Measurements from ENCODE around the gene LGSN.

Gene LGSN

DNA sequence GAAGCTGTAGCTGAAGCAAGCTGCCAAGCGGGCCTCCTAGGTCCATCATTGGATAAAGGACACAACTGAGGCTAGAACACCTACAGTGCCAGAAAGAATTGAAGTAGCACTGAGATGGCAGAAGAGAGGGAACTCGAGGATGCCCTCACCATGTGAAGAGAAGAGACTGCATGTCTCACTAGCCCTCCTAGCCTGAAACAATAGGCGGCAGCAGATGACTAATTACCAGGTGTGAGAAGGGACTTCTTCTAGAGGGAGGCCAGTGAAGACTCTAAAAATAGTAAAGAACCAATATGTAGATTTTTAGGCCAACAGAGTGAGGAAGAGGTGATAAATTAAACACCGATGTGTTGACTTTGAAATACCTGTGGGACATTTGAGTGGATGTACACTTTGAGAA is 50.3 kb downstream of the LGSN start:
- Histone ChIP-seq H3K27me3 (ENCODE audit: control insufficient read depth, insufficient read depth, low read length) (no peaks in the 10 kb centered on the region), H3K4me3 (ENCODE audit: low read length) (no peak overlapping the region), H3K36me3 (ENCODE audit: insufficient read depth, low read length) (no peaks in the 10 kb centered on the region), H3K9ac (ENCODE audit: low read depth, low read length) (no peak overlapping the region), H3K9me3 (replicated peaks; ENCODE audit: low read length) (no peaks in the 10 kb centered on the region), H3K4me2 (ENCODE audit: low read length) (no peak overlapping the region), H3K4me1 (ENCODE audit: control insufficient read depth, insufficient read depth, low read length) (no peaks in the 10 kb centered on the region)

DNA sequence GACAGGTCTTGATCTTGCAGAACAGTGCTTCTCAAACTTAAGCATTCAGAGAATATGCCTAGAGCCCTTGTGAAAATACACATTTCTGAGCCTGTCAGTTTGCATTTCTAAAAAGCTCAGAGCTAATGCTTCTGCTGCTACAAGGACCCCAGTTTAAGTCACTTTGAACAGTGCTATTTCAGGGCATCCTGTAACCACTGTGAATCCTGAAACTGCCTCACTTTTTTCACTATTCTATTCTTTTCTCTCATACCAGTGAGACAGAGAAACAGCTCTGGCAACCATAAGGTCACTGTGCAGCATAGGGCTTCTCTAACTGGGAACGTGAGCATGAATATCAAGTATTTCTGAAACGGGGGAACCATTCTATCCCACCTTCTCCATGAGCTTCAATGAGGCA is 51.2 kb downstream of the LGSN start:
- Histone ChIP-seq H3K27me3 (ENCODE audit: control insufficient read depth, insufficient read depth, low read length) (no peaks in the 10 kb centered on the region), H3K4me2 (ENCODE audit: low read length) (no peak overlapping the region), H3K9me3 (replicated peaks; ENCODE audit: low read length) (no peaks in the 10 kb centered on the region), H3K4me1 (ENCODE audit: control insufficient read depth, insufficient read depth, low read length) (no peaks in the 10 kb centered on the region), H3K9ac (ENCODE audit: low read depth, low read length) (no peak overlapping the region), H3K4me3 (ENCODE audit: low read length) (no peak overlapping the region), H3K36me3 (ENCODE audit: insufficient read depth, low read length) (no peaks in the 10 kb centered on the region)

DNA sequence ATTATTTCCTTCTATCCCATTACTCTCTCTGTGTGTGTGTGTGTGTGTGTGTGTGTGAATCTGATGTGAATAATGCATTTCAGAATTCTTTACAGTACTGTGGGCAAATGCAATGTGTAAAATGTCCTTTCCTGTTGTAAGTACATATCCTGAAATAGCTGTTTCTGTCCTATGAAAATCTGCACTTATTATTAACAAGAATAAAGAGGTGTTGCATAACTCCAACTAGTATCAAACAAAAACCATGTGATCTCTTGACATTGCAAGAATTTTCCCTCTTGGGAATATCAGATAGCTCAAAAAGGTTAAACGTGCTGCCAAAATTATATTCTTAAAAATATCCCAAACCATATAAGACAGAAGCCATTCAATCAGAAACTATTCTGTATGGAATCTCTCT is 52.0 kb downstream of the LGSN start:
- H3K36me3 ChIP-seq (ENCODE audit: insufficient read depth, low read length) = no peaks in the 10 kb centered on the region
- no peak overlapping the region for H3K4me2 ChIP-seq (ENCODE audit: low read length)
- H3K4me1 ChIP-seq (ENCODE audit: control insufficient read depth, insufficient read depth, low read length) = no peaks in the 10 kb centered on the region
- H3K9me3 ChIP-seq (replicated peaks; ENCODE audit: low read length) = no peaks in the 10 kb centered on the region
- H3K27me3 ChIP-seq (ENCODE audit: control insufficient read depth, insufficient read depth, low read length) = no peaks in the 10 kb centered on the region
- H3K4me3 ChIP-seq (ENCODE audit: low read length) = no peak overlapping the region
- no peak overlapping the region for H3K9ac ChIP-seq (ENCODE audit: low read depth, low read length)

DNA sequence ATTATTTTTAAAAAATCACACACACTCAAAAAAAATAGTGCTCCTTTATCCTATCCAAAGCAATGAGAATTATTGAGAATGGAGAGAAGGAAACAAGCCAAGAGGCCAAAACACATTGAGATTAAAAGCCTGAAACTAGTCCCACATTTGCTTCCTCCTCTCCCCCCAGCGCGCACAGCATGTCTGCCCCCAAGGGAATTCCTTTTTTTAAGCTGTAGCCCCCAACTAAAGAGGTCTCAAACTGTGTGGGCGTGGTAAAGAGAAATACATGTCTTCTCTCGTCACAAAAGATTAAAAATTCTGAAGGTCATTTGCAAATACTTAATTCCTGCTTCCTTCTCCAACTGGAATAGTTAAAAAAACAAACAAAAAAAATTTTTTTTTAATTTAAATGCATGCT is 52.7 kb downstream of the LGSN start:
- Histone ChIP-seq H3K27me3 (ENCODE audit: control insufficient read depth, insufficient read depth, low read length) (no peaks in the 10 kb centered on the region), H3K4me3 (ENCODE audit: low read length) (no peak overlapping the region), H3K9me3 (replicated peaks; ENCODE audit: low read length) (no peaks in the 10 kb centered on the region), H3K36me3 (ENCODE audit: insufficient read depth, low read length) (no peaks in the 10 kb centered on the region), H3K4me2 (ENCODE audit: low read length) (no peak overlapping the region), H3K4me1 (ENCODE audit: control insufficient read depth, insufficient read depth, low read length) (no peaks in the 10 kb centered on the region), H3K9ac (ENCODE audit: low read depth, low read length) (no peak overlapping the region)

DNA sequence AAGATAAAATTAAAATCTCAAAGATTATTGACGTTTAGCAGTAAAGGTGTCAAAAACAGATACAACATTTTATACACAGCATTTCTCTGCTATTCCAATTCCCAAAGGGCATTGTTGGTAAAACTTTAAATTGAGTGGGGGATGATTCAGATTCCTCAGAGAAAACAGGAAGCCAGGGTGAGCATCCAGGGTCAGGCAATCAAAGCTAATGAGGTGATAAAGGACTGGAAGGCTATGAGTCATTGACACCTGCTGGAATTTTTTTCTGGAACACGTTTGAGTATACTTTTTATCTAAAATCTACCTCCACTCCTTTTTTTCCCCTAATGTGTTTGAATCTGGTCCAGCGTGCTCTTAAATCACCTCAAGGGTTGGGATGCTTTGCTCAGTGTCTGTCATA is 56.3 kb downstream of the LGSN start:
- Histone ChIP-seq H3K9me3 (replicated peaks; ENCODE audit: low read length) (no peaks in the 10 kb centered on the region), H3K27me3 (ENCODE audit: control insufficient read depth, insufficient read depth, low read length) (no peaks in the 10 kb centered on the region), H3K4me1 (ENCODE audit: control insufficient read depth, insufficient read depth, low read length) (no peaks in the 10 kb centered on the region), H3K4me3 (ENCODE audit: low read length) (no peak overlapping the region), H3K36me3 (ENCODE audit: insufficient read depth, low read length) (no peaks in the 10 kb centered on the region), H3K4me2 (ENCODE audit: low read length) (no peak overlapping the region), H3K9ac (ENCODE audit: low read depth, low read length) (no peak overlapping the region)

DNA sequence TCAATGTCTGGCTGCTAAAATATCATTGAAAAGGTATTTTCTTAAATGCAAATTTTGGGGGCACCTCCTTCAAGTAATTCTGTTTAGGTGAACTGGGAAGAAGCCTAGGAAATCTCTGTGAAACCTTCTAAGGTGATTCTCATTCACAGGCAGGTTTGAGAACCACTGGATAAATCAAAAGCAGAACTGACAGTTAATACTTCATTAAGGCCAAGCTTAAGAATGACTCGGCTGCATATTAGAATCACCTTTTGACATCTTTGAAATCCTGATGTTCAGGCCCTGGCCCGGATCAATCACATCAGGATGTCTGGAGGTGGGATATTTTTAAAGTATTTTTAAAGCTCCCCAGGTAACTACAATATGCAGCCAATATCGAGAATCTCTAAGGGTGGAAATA is 58.0 kb downstream of the LGSN start:
- H3K4me2 ChIP-seq (ENCODE audit: low read length) = no peak overlapping the region
- no peaks in the 10 kb centered on the region for H3K4me1 ChIP-seq (ENCODE audit: control insufficient read depth, insufficient read depth, low read length)
- H3K36me3 ChIP-seq (ENCODE audit: insufficient read depth, low read length) = no peaks in the 10 kb centered on the region
- no peak overlapping the region for H3K4me3 ChIP-seq (ENCODE audit: low read length)
- no peaks in the 10 kb centered on the region for H3K9me3 ChIP-seq (replicated peaks; ENCODE audit: low read length)
- H3K27me3 ChIP-seq (ENCODE audit: control insufficient read depth, insufficient read depth, low read length) = no peaks in the 10 kb centered on the region
- H3K9ac ChIP-seq (ENCODE audit: low read depth, low read length) = no peak overlapping the region

DNA sequence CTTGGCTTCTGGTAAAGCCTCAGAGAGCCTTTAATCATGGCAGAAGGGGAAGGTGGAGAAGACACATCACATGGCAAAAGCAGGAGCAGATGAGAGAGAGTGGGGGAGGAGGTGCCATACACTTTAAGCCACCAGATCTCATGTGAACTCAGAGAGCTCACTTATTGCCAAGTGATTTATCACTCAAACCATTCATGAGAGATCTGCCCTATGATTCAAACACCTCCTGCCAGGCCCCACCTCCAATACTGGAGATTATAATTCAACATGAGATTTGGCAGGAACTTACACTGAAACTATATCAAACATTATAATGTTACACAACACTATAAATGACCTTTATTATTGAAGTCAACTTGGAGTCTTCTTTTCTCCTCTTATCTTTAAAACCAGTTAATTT is 60.6 kb downstream of the LGSN start:
- no peak overlapping the region for H3K4me3 ChIP-seq (ENCODE audit: low read length)
- no peaks in the 10 kb centered on the region for H3K36me3 ChIP-seq (ENCODE audit: insufficient read depth, low read length)
- H3K9ac ChIP-seq (ENCODE audit: low read depth, low read length) = no peak overlapping the region
- H3K4me1 ChIP-seq (ENCODE audit: control insufficient read depth, insufficient read depth, low read length) = no peaks in the 10 kb centered on the region
- no peak overlapping the region for H3K4me2 ChIP-seq (ENCODE audit: low read length)
- no peaks in the 10 kb centered on the region for H3K27me3 ChIP-seq (ENCODE audit: control insufficient read depth, insufficient read depth, low read length)
- H3K9me3 ChIP-seq (replicated peaks; ENCODE audit: low read length) = no peaks in the 10 kb centered on the region

DNA sequence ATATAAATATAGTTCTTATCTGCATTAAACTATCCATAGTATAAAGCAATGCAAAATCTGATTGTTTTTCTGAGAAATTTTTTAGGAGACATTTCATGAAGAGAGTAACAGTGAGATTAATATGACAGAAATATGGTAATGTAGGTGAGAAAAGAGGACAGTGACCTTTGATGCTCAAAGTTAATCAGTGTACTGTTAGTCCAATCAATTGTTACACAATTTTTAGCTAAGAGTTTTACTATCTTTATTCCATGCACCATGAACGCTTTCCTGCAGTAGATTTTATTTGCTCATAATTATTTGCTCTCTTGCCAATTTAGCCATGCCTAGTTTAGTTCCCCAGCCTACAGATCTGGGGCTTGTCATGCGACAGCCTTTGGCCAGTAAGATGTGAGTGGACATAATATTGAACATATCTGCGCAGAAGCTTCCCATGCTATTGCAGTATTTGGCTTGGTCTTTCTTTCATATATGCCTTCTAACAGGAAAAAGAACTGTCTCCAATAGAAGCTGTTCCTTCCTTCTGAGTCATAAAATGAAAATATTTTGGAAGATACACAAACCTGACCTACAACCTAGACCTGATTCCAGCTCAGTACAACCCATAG is 69.8 kb downstream of the LGSN start:
- no peak overlapping the region for H3K4me3 ChIP-seq (ENCODE audit: low read length)
- H3K36me3 ChIP-seq (ENCODE audit: insufficient read depth, low read length) = no peaks in the 10 kb centered on the region
- no peak overlapping the region for H3K4me2 ChIP-seq (ENCODE audit: low read length)
- no peak overlapping the region for H3K9ac ChIP-seq (ENCODE audit: low read depth, low read length)
- H3K9me3 ChIP-seq (replicated peaks; ENCODE audit: low read length) = no peaks in the 10 kb centered on the region
- H3K4me1 ChIP-seq (ENCODE audit: control insufficient read depth, insufficient read depth, low read length) = no peaks in the 10 kb centered on the region
- H3K27me3 ChIP-seq (ENCODE audit: control insufficient read depth, insufficient read depth, low read length) = no peaks in the 10 kb centered on the region

DNA sequence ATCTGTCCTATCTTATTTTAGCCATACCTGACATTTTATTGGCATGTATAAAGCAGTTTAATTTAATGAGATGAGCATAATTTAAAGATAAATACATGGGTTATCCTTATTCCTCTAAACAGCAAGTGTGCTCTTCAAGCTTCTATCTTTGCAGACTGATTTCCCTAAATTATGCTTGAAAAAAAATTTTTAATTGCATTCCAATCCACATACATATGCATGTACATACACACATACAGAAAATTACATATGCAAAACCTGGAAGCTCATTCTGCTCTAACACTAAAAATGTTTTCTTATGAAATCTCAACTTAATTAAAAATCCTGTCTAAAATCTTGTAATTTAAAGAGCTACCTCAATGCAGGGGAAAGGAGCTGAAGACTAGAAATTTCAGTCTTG is 73.2 kb downstream of the LGSN start:
- H3K27me3 ChIP-seq (ENCODE audit: control insufficient read depth, insufficient read depth, low read length) = no peaks in the 10 kb centered on the region
- H3K9me3 ChIP-seq (replicated peaks; ENCODE audit: low read length) = no peaks in the 10 kb centered on the region
- no peaks in the 10 kb centered on the region for H3K4me1 ChIP-seq (ENCODE audit: control insufficient read depth, insufficient read depth, low read length)
- H3K36me3 ChIP-seq (ENCODE audit: insufficient read depth, low read length) = no peaks in the 10 kb centered on the region
- no peak overlapping the region for H3K4me2 ChIP-seq (ENCODE audit: low read length)
- no peak overlapping the region for H3K4me3 ChIP-seq (ENCODE audit: low read length)
- H3K9ac ChIP-seq (ENCODE audit: low read depth, low read length) = no peak overlapping the region

DNA sequence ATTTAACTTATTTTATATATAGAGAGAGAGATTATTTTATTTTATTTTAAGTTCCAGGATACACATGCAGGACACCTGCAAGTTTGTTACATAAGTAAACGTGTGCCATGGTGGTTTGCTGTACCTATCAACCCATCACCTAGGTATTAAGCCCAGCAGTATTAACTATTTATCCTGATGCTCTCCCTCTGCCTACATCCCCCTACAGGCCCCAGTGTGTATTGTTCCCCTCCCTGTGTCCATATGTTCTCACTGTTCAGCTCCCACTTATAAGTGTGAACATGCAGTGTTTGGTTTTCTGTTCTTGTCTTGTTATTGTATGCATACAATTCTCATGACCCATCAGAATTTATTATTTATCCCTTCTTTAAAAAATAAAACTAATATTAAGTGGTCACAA is 73.9 kb downstream of the LGSN start:
- Histone ChIP-seq H3K9me3 (replicated peaks; ENCODE audit: low read length) (no peaks in the 10 kb centered on the region), H3K9ac (ENCODE audit: low read depth, low read length) (no peak overlapping the region)

DNA sequence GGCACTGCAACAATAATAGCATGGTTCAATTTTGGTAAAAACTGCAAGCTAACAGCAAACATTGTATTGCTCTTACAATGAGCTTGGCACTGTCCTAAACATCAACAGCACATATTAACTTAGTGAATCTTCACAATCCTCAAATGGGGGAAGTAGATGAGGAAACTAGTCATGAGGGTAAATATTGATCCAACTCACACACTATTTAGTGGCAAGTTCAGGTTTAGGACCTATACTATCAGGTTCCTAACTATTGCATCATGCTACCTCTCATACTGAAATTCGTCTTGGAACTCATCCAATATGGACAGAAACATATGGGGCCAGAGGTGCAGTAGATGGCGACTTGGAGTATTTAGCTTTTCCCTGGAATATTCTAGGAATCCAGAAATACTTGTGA is 74.4 kb downstream of the LGSN start:
- Histone ChIP-seq H3K27me3 (ENCODE audit: control insufficient read depth, insufficient read depth, low read length) (no peaks in the 10 kb centered on the region), H3K9me3 (replicated peaks; ENCODE audit: low read length) (no peaks in the 10 kb centered on the region), H3K36me3 (ENCODE audit: insufficient read depth, low read length) (no peaks in the 10 kb centered on the region), H3K9ac (ENCODE audit: low read depth, low read length) (no peak overlapping the region), H3K4me1 (ENCODE audit: control insufficient read depth, insufficient read depth, low read length) (no peaks in the 10 kb centered on the region), H3K4me3 (ENCODE audit: low read length) (no peak overlapping the region), H3K4me2 (ENCODE audit: low read length) (no peak overlapping the region)

More for the DNA sequence above, 73.9 kb downstream of the LGSN start:
- no peak overlapping the region for H3K4me2 ChIP-seq (ENCODE audit: low read length)
- H3K27me3 ChIP-seq (ENCODE audit: control insufficient read depth, insufficient read depth, low read length) = no peaks in the 10 kb centered on the region
- no peak overlapping the region for H3K4me3 ChIP-seq (ENCODE audit: low read length)
- no peaks in the 10 kb centered on the region for H3K4me1 ChIP-seq (ENCODE audit: control insufficient read depth, insufficient read depth, low read length)
- H3K36me3 ChIP-seq (ENCODE audit: insufficient read depth, low read length) = no peaks in the 10 kb centered on the region

DNA sequence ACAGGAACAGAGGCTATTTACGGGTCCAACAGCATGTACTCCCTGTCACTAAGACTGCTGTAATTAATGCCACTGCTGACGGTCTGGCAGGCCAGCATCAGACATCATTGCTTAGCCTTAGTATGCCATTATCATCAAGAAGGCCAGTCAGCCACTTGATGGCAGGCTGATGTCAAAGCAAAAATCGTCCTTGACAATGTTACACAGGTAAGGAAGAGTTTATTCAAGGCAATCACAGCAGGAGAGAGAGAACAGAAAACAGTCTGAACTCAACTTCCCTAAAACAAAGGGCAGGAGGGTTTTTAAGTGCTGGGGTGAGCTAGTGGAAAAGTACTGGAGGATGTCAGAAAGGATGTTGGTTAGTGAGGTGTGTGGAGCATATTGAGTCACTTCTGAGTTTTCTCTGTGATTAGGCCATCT is 83.4 kb downstream of the LGSN start:
- no peak overlapping the region for H3K4me2 ChIP-seq (ENCODE audit: low read length)
- no peaks in the 10 kb centered on the region for H3K9me3 ChIP-seq (replicated peaks; ENCODE audit: low read length)
- H3K4me1 ChIP-seq (ENCODE audit: control insufficient read depth, insufficient read depth, low read length) = no peaks in the 10 kb centered on the region
- H3K27me3 ChIP-seq (ENCODE audit: control insufficient read depth, insufficient read depth, low read length) = no peaks in the 10 kb centered on the region
- H3K36me3 ChIP-seq (ENCODE audit: insufficient read depth, low read length) = no peaks in the 10 kb centered on the region
- no peak overlapping the region for H3K9ac ChIP-seq (ENCODE audit: low read depth, low read length)
- H3K4me3 ChIP-seq (ENCODE audit: low read length) = no peak overlapping the region
